WERI-Rb-1 (cell line): ENCODE measurements around the gene GALNT13.

ENCODE experiments used
- DNase-seq: peaks from one replicate; pipeline ENCODE4 v3.0.0-alpha.2; 2020
- H3K27ac ChIP-seq: fragments of 250-450 bp; sonication (Bioruptor Pico); 2 replicates; pipeline ENCODE4 v1.5.1; 2020; ENCODE audit warnings: mild to moderate bottlenecking, moderate library complexity
- H3K27me3 ChIP-seq: fragments of 250-450 bp; sonication (Bioruptor Pico); 2 replicates; pipeline ENCODE4 v1.5.1; 2021; ENCODE audit warnings: mild to moderate bottlenecking, low read depth, moderate library complexity; ENCODE audit not compliant: insufficient read depth, severe bottlenecking
- H3K36me3 ChIP-seq: fragments of 250-450 bp; sonication (Bioruptor Pico); 2 replicates; pipeline ENCODE4 v1.5.1; 2020; ENCODE audit warnings: mild to moderate bottlenecking, moderate library complexity
- H3K4me3 ChIP-seq: 2 replicates; pipeline ENCODE4 v1.5.1; 2011; ENCODE audit warnings: low read depth, mild to moderate bottlenecking, control low read depth, low read length
- H3K9me3 ChIP-seq: fragments of 250-450 bp; sonication (Bioruptor Pico); 2 replicates; pipeline ENCODE4 v1.5.1; 2021; ENCODE audit warnings: mild to moderate bottlenecking, moderate library complexity; ENCODE audit not compliant: severe bottlenecking
- TF ChIP-seq, protein P1 (sequence below): IDR thresholded peaks from 2 replicates; pipeline ENCODE4 v1.5.1; 2011; ENCODE audit warnings: low read depth, mild to moderate bottlenecking, control low read depth, inconsistent platforms, low read length

The GALNT13 gene

DNA sequence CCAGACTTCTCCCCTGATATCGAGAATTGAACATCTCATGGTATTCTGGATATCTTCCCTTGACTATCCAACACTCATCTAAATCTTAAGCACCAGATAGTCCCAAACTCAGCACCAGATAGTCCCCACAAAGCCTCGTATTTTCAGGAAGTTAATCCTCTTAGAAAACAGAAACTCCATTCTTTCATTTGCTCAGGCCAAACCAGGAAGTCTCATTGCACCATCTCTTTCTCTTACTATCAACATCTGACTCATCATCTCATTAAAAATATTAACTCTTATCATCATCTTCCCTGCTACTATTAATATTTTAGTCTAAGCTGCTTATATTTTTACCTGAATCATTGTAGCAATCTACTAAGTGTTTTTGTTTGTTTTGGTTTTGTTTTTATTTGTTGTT lies 286.4 kb downstream of the GALNT13 start:
- H3K9me3 ChIP-seq: no peaks in the 10 kb centered on the region
- H3K4me3 ChIP-seq: no peak overlapping the region
- H3K36me3 ChIP-seq: no peaks in the 10 kb centered on the region
- H3K27ac ChIP-seq: no peak overlapping the region
- DNase-seq: no peak
- no peaks in the 10 kb centered on the region for H3K27me3 ChIP-seq
- TF ChIP-seq, protein P1, sequence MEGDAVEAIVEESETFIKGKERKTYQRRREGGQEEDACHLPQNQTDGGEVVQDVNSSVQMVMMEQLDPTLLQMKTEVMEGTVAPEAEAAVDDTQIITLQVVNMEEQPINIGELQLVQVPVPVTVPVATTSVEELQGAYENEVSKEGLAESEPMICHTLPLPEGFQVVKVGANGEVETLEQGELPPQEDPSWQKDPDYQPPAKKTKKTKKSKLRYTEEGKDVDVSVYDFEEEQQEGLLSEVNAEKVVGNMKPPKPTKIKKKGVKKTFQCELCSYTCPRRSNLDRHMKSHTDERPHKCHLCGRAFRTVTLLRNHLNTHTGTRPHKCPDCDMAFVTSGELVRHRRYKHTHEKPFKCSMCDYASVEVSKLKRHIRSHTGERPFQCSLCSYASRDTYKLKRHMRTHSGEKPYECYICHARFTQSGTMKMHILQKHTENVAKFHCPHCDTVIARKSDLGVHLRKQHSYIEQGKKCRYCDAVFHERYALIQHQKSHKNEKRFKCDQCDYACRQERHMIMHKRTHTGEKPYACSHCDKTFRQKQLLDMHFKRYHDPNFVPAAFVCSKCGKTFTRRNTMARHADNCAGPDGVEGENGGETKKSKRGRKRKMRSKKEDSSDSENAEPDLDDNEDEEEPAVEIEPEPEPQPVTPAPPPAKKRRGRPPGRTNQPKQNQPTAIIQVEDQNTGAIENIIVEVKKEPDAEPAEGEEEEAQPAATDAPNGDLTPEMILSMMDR: no peak

DNA sequence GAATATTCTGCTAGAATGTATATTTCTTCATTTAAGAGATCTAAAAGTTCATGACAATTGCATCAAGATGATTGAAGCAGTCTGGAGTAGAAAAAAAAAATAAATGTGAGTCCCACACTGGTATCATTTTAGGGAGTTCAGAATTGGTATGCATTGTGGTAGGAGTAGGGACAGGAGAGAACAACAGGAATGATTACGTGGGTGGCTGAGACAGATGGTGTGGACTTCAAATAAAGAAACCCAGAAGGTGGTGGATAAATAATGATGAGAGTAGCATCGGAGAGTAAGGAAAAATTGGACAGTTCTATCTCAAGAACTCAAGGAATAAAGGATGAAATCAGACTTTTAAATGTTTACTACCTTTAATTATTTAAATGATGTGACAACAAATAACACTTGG lies 289.6 kb downstream of the GALNT13 start:
- Histone ChIP-seq H3K36me3 (no peaks in the 10 kb centered on the region), H3K9me3 (no peaks in the 10 kb centered on the region), H3K27ac (no peak overlapping the region), H3K4me3 (no peak overlapping the region), H3K27me3 (no peaks in the 10 kb centered on the region)
- TF ChIP-seq, protein P1: no peak
- DNase-seq: no peak

DNA sequence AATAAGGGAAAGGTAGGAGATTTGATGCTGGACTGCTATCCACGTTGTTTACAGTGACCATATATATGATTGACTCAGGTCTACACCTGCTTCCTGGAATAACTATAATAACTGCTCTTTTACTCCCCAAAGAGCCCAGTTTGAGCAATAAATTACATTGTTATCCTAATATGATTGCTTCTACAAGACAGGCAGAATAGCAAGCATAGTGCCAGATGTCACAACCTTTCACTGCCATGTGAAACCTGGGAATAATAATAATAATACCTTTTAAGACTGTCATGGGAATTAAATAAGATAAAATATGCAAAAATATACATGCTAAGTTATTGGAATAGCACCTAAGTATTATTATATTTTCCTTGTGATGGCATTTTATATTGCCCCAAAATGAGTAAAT lies 298.7 kb downstream of the GALNT13 start:
- no peak overlapping the region for H3K4me3 ChIP-seq
- no peaks in the 10 kb centered on the region for H3K36me3 ChIP-seq
- no peak overlapping the region for H3K27ac ChIP-seq
- no peaks in the 10 kb centered on the region for H3K27me3 ChIP-seq
- no peak for DNase-seq
- H3K9me3 ChIP-seq: no peaks in the 10 kb centered on the region
- TF ChIP-seq, protein P1: no peak

DNA sequence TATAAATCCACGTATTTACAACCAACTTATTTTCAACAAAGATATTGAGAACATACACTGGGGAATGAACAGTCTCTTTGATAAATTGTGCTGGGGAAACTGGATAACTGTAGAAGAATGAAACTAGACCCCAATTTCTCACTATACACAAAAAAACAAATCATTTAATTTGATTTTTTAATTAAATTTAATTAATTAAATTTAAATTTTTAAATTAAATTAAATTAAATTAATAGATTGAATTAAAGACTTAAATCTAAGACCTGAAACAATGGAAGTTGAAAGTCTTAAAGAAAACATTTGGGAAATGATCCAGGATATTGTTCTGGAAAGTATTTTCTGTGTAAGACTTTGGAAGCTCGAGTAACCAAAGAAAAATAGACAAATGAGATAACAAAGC lies 301.4 kb downstream of the GALNT13 start:
- no peak overlapping the region for H3K27ac ChIP-seq
- H3K9me3 ChIP-seq: no peaks in the 10 kb centered on the region
- H3K36me3 ChIP-seq: no peaks in the 10 kb centered on the region
- DNase-seq: no peak
- no peak overlapping the region for H3K4me3 ChIP-seq
- TF ChIP-seq, protein P1: no peak
- no peaks in the 10 kb centered on the region for H3K27me3 ChIP-seq

DNA sequence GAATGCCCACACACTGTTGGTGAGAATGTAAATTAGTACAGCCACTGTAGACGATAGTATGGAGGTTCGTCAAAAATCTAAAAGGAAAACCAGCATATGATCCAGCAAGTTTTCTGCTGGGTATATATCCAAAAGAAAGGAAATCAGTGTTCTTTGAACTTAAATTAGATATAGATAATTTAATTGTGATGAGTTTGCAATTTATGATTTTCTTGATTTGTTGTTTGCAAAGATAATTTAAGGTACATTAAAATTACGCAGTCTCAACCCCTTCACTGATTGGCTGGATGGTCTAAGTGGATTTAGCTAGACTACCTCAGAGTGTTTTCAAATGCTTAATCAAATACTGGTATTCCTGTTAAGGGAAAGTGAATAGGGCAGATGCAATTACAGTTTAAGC lies 302.2 kb downstream of the GALNT13 start:
- TF ChIP-seq, protein P1: no peak
- no peak for DNase-seq
- Histone ChIP-seq H3K27me3 (no peaks in the 10 kb centered on the region), H3K4me3 (no peak overlapping the region), H3K36me3 (no peaks in the 10 kb centered on the region), H3K27ac (no peak overlapping the region), H3K9me3 (no peaks in the 10 kb centered on the region)

DNA sequence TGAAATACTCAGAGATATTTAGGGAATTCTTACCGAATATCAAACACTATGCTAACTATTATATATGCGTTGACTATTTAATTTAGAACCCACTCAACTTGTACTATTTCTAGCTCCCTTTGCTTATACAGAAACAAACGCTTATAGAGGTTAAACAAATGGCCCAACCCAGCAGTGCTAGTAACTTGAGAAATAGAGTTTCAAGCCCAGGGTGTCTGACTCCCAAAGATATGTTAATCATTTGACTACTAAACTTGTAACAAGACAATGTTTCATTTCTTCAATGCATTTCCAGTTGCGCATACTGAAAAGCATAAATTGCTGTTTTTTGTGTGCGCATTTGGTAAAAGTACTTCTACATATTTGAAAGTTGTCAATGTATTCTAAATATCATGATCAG lies 310.3 kb downstream of the GALNT13 start:
- Histone ChIP-seq H3K27ac (no peak overlapping the region), H3K4me3 (no peak overlapping the region), H3K36me3 (no peaks in the 10 kb centered on the region), H3K9me3 (no peaks in the 10 kb centered on the region), H3K27me3 (no peaks in the 10 kb centered on the region)
- TF ChIP-seq, protein P1: no peak
- no peak for DNase-seq
